KOPT-K1 (cell line): ENCODE measurements around the gene SEC61B.
"Not testable (repeated sequence)": the region's sequence is repeated elsewhere in the genome, so short reads cannot be mapped to it uniquely, and the experiment has no call there.

Experiments used
- H3K27ac ChIP-seq: fragments of 200-600 bp; sonication (generic); 2 replicates; pipeline ENCODE4 v1.5.1; 2016; ENCODE audit warnings: antibody characterized with exemption, mild to moderate bottlenecking, low read depth, low read length; ENCODE audit not compliant: poor library complexity, severe bottlenecking
- H3K36me3 ChIP-seq: fragments of 200-600 bp; sonication (generic); 2 replicates; pipeline ENCODE4 v1.5.1; 2017; ENCODE audit warnings: antibody characterized with exemption, mild to moderate bottlenecking, low read length, moderate library complexity; ENCODE audit not compliant: insufficient read depth
- H3K9me3 ChIP-seq: fragments of 200-600 bp; sonication (generic); 2 replicates; pipeline ENCODE4 v1.5.1; 2017; ENCODE audit warnings: antibody characterized with exemption, low read length, mild to moderate bottlenecking; ENCODE audit not compliant: insufficient read depth, poor library complexity, severe bottlenecking

The SEC61B gene

DNA sequence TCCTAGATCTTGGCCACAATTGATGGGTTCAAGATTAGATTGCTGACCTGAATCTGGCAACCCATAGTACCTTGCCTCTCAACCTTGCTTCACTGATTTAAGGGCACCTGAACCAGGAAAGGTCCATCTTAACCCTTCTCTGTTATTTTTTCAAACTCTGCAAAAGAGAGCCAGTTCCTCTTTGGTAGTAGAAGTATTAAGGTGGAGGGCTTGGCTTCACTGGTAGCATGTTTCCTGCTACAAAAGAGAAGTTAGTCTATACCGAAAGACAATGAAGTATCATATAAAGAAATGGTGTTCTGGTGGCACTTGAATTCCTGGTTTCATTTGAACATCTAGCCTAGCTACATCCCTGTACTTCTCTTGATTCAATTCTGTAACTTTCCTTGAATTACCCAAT is 8.9 kb upstream of the SEC61B start:
- Histone ChIP-seq H3K36me3 (peaks cover 30% of the 10 kb centered on the region), H3K27ac (no peak overlapping the region), H3K9me3 (peaks cover 6% of the 10 kb centered on the region)

DNA sequence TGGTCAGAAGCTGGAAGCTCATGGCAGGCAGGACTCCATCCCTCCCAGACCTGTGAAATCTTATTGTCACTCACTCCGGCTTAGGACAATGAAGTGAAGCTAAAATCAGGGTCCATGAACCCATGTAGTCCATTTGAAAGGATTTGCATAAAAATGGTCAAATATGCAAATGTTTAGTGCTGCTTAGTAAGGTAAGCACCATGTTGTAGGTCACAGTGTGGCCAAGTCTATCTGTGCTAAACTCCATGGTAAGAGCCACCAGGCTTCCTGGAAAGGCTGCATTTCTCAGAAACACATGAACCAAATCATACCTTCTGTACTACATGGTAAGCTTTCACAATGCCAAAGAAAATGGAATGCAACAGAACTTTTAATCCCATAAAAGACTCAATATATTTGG is 6.0 kb upstream of the SEC61B start:
- Histone ChIP-seq H3K9me3 (peaks cover 4% of the 10 kb centered on the region), H3K36me3 (peaks cover 41% of the 10 kb centered on the region), H3K27ac (no peak overlapping the region)

DNA sequence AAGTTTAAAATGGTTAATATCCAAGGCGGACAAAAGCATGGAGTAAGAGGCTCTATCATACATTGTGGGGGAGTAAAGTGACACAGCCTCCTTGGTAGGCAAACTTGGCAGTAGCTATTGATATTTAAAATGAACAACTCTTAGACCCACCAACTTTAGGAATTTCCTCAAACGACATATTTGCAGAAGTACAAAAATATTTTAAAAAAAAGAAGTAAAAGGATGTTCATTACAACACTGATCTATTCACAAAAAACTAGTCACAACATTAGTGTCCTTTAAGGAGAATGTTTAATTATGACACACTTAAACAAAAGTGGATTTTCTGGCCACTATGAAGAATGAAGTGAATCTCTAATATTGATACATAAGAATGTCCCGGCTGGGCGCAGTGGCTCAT is 2.1 kb upstream of the SEC61B start:
- H3K36me3 ChIP-seq: peaks cover 56% of the 10 kb centered on the region
- no peaks in the 10 kb centered on the region for H3K9me3 ChIP-seq
- H3K27ac ChIP-seq: no peak overlapping the region

DNA sequence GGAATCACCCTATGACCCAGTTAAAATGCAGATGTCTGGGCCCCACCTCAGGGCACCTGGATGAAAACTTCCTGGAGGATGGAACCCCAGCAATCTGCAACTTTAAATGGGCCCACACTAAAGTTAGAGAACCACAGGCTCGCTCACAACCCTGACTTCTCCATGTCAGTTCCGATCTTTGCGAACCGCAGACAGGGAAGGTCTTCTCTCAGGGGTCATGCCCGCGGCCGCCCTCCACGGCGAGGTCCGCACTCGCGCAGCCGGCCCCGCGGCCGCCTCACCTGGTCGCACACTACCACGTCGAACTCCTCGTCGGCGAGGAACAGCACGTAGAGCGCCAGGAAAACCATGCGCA is 839 bp upstream of the SEC61B start:
- H3K36me3 ChIP-seq: peaks cover 55% of the 10 kb centered on the region
- H3K9me3 ChIP-seq: no peaks in the 10 kb centered on the region
- peak overlapping the region; percentile 92 for H3K27ac ChIP-seq

DNA sequence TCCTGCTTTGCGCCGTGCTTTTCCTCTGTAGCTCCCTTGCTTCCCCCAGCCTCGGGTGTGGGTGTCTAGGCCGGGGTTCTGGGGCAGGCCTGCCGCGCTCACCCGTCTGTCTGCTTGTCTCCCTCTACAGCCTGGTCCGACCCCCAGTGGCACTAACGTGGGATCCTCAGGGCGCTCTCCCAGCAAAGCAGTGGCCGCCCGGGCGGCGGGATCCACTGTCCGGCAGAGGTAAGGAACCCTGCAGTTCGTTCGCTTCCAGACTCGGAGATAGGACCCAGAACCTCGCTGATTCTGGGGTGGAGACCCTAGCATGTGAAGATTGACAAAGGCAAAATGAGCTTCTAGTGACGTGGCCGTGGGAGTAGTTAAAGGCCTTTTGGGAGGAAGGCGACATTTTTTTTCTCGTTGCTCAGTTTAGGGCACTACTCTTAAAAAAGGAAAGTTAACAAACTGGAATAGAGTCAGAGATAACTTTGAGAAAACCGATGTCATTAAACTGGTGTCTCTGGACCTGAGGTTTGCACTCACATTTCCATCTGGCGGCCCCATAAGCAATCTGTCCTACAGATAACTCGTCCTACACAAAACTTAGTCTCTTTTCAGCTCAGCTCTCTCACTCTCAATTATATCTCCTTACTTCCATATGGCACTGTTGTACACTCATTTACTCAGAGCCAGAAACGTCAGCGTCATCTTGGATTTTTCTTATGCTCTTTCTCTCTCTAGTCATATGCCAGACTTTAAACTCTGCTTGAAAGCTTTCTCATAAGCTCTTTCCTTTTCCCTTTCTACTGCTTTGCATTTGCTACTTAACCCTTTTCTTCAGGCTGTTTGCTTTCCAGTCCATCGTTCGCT is 561 bp downstream of the SEC61B start:
- Histone ChIP-seq H3K27ac (peak overlapping the region; percentile 92), H3K36me3 (peaks cover 51% of the 10 kb centered on the region), H3K9me3 (no peaks in the 10 kb centered on the region)

DNA sequence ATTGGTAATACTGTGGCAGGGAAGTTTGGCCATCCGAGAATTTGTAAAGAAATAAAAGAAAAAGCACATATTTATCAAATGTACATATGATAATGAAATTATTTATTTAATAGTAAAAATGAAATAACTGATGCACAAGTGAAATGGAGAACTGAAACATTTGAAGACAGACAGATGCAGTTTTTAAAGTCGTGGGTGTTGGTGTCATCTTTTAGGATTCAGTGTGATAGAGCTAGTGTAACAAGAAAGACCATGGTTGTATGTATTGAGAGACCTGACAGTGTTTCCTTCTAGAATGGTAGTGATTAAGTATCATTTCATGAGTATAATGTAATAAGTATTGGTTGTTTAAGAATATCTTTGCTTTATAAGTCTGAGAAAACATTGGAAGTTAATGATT is 2.4 kb downstream of the SEC61B start:
- H3K36me3 ChIP-seq: peaks cover 54% of the 10 kb centered on the region
- no peak overlapping the region for H3K27ac ChIP-seq
- H3K9me3 ChIP-seq: no peaks in the 10 kb centered on the region

DNA sequence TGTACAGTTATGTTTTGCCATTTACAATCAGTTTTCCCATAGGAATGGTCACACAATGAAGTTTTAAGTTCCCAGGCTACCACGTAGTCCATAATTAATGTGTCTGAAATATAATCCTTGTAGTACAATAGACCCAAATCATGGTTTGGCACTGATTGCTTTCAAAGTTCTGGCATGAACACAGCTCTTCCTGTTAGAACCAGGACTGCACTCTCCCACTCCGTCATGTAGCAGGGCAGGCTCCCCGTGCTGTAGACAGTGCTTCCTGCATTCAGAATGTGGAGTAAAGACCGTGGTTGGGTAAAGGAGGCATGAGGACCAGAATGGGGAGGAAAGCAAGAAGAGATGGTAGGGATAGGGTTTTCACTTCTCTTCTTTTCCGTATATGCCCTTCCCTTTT is 4.0 kb downstream of the SEC61B start:
- H3K27ac ChIP-seq: no peak overlapping the region
- H3K36me3 ChIP-seq: peaks cover 66% of the 10 kb centered on the region
- no peaks in the 10 kb centered on the region for H3K9me3 ChIP-seq

DNA sequence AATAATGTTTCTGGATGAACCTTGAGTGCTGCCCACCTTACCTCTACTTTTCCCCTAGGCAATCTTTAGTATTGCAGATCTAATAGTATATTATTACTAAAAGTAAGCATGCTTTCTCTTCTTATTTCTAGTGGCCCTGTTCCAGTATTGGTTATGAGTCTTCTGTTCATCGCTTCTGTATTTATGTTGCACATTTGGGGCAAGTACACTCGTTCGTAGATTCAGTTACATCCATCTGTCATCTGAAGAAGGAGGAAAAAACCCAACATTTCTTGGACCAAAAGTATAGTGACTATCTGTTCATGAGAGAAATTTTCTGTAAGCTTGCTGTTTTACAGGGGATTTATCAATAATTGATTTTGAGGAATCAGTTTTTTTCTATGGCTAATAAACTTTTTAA is 8.1 kb downstream of the SEC61B start:
- no peaks in the 10 kb centered on the region for H3K9me3 ChIP-seq
- no peak overlapping the region for H3K27ac ChIP-seq
- H3K36me3 ChIP-seq: peaks cover 73% of the 10 kb centered on the region

DNA sequence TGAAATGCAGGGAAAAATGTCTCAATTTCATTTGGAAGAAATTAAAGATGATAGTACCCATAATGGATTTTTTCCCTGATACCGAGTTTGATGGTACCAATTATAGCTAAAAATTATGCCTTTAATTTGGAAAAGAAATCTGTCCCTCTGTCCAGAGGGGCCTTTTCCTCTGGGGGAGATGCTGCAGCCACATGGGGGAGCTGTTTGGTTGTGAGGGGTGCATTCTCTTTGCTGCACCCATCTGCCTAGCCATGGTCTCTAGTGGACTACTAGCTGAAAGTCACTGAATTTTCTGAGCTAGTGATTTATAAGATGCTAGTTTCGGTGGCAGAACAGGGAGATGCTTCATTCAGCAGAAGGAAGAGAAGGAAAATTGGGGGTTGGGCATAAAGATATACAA is 9.6 kb downstream of the SEC61B start:
- no peaks in the 10 kb centered on the region for H3K9me3 ChIP-seq
- peaks cover 60% of the 10 kb centered on the region for H3K36me3 ChIP-seq
- H3K27ac ChIP-seq: no peak overlapping the region

DNA sequence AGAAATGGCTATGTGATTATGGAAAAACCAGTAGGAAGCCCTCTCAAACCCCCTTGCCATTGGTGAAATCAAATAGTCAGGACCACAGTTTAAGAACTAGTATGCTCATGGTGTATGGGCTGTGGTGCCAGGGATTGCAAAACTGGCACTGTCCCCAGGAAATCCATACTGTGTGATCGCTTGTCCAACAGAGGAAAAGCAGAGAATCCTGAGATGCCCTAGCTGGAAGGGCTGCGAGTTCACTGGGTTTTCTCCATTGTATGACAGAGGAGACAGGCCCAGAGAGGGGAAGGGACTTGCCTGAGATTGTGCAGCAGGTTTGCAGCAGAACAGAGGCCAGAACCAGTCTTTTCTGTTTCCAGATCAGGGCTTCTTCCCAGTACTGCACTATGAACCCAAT is 12.5 kb downstream of the SEC61B start:
- H3K36me3 ChIP-seq: peaks cover 38% of the 10 kb centered on the region

DNA sequence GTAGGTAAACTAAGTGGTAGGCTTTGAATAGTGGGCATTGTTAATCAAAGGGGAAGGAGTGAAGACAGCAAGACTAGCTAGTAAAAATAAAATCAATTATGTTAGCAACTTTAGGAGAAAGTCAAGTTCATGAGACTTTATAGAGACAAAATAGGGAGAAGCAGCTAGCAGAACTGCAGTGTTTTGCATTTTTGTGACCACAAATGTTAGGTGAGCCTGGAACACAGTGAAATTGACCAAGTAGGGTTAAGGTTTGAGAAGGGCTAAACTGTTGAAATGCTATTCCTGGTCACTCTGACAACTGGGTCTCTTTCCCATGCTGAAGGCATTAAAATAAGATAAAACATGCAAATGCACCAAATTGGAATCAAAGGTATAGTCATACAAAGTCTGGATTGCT is 13.0 kb downstream of the SEC61B start:
- H3K36me3 ChIP-seq: peaks cover 33% of the 10 kb centered on the region
- no peak overlapping the region for H3K27ac ChIP-seq
- H3K9me3 ChIP-seq: no peaks in the 10 kb centered on the region

More for the DNA sequence above, 12.5 kb downstream of the SEC61B start:
- H3K9me3 ChIP-seq: no peaks in the 10 kb centered on the region
- H3K27ac ChIP-seq: no peak overlapping the region

DNA sequence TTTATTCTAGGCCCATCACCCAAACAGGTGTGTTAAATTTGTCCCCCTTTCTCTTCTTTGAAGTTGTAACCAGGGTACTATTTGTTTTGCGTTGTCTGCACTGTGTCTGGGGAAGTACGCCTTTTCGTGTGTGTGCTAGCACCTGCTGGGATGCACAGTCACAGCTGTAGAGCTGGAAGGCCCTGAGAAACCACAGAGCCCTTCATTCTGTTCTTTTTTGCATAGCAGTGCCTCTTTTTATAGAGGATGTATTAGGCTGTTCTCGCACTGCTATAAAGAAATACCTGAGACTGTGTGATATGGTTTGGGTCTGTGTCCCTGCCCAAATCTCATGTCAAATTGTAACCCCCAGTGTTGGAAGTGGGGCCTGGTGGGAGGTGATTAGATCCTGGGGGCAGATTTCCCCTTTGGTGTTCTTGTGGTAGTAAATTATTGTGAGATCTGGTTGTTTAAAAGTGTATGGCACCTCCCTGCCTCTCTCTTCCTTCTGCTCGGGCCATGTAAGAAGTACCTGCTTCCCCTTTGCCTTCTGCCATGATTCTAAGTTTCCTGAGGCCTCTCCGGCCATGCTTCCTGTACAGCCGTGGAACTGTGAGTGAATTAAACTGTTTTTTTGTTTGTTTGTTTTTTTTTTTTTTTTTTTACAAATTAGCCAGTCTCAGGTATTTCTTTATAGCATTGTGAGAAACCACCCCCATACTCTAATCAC is 14.0 kb downstream of the SEC61B start:
- no peaks in the 10 kb centered on the region for H3K9me3 ChIP-seq
- H3K36me3 ChIP-seq: peaks cover 23% of the 10 kb centered on the region
- peak overlapping the region; percentile 16 for H3K27ac ChIP-seq

DNA sequence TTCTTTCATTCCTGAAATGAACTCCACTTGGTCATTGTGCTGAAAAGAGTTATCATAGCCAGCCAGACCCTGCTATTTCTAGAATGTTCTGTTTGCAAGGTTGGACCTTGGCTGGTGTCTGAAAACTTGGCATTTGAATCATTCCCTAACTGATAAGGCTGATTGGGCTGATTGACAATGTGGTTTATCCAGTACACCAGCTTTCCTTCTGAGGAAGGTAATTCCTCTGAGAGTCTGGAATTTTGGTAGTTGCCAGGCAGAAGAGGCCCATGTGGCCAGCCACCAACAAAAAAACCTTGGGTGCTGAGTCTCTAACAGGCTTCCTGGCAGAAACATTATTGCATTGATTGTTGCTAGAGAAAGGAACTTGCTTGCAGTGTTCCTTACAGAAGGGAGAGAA is 15.3 kb downstream of the SEC61B start:
- peaks cover 10% of the 10 kb centered on the region for H3K36me3 ChIP-seq
- no peak overlapping the region for H3K27ac ChIP-seq
- no peaks in the 10 kb centered on the region for H3K9me3 ChIP-seq

DNA sequence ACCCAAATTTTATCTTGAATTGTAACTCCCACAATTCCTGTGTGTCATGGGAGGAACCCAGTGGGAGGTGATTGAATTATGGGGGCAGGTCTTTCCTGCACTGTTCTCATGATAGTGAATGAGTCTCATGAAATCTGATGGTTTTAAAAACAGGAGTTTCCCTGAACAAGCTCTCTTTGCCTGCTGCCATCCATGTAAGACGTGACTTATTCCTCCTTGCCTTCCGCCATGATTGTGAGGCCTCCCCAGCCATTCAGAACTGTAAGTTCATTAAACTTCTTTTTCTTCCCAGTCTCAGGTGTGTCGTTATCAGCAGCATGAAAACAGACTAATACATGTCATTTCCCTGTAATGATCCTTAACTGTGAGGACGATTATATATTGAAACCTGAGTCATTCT is 15.8 kb downstream of the SEC61B start:
- not testable (repeated sequence) for H3K36me3 ChIP-seq, H3K27ac ChIP-seq, H3K9me3 ChIP-seq

DNA sequence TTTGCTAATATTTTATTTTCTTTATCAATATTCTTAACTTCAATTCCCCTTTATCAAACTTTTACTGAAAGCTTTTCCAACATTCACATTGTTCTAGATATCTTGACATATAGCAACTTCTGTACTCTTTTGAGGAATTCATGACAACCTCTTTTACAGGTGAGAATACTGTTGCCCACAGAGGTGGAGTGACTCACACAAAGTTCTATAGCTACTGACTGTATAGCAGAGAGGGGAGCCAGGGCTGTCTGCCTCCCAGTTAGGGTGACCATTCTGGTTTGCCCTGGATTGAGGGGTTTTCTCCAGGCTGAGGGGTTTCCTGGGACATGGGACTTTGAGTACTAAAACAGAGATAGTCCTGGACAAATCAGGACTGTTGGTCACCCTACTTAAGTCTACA is 16.2 kb downstream of the SEC61B start:
- peaks cover under 1% of the 10 kb centered on the region; the same call in 1 of the 2 replicates for H3K36me3 ChIP-seq
- H3K27ac ChIP-seq: no peak overlapping the region
- no peaks in the 10 kb centered on the region for H3K9me3 ChIP-seq
